ENCODE results near the gene MYH11. TPM values are rescaled to one million over a fixed set of nuclear protein-coding genes. Genes with fewer than 3 reads are reported as not detected.
A peak's percentile ranks its signal among the peaks of the same experiment; 100 is the strongest.

MYH11 gene
- total RNA-seq, result 1.9 and 2.0 TPM in 2 replicates
- long read RNA-seq, partial matches to known transcripts, result 6 of 8 reads
- long read RNA-seq, other reads (novel, unspliced or antisense), result 1 of 8 reads

GRCh38 chr16:15856901-15857698, at the start of gene MYH11:
Gene MYH11, minus strand, starts transcription at chr16:15857028. Its CDS starts 18,776 bp downstream, at chr16:15838252.
- Mint-ChIP-seq H3K27me3 (ENCODE audit: unreplicated experiment) (peaks cover 38% of the 10 kb centered on the region), H3K36me3 (ENCODE audit: unreplicated experiment) (no peaks in the 10 kb centered on the region), H3K4me3 (ENCODE audit: unreplicated experiment) (peak within 1 kb of the TSS; percentile 81), H3K27ac (ENCODE audit: unreplicated experiment) (peak within 1 kb of the TSS; percentile 33), H3K4me1 (ENCODE audit: unreplicated experiment) (peaks cover 11% of the 10 kb centered on the region), H3K9me3 (ENCODE audit: unreplicated experiment) (no peaks in the 10 kb centered on the region)
- no peak for DNase-seq (ENCODE audit: extremely low spot score, unreplicated experiment)
- TF ChIP-seq CTCF (IDR thresholded peaks at IDR 0.05), result no peak

- Mint-ChIP-seq H3K36me3 (ENCODE audit: unreplicated experiment) (peaks cover 1% of the 10 kb centered on the region), H3K9me3 (ENCODE audit: unreplicated experiment) (peaks cover 5% of the 10 kb centered on the region), H3K4me1 (ENCODE audit: unreplicated experiment) (no peaks in the 10 kb centered on the region), H3K27me3 (ENCODE audit: unreplicated experiment) (peaks cover 3% of the 10 kb centered on the region), H3K4me3 (ENCODE audit: unreplicated experiment) (no peak overlapping the region), H3K27ac (ENCODE audit: unreplicated experiment) (no peak overlapping the region)
- TF ChIP-seq CTCF (IDR thresholded peaks at IDR 0.05), result no peak
- DNase-seq (ENCODE audit: extremely low spot score, unreplicated experiment), result no peak
Observed at GRCh38 chr16:15906439-15906838, 49.6 kb upstream of the MYH11 start.

- H3K4me3 Mint-ChIP-seq (ENCODE audit: unreplicated experiment), result no peak overlapping the region
- H3K27me3 Mint-ChIP-seq (ENCODE audit: unreplicated experiment), result peaks cover 3% of the 10 kb centered on the region
- H3K9me3 Mint-ChIP-seq (ENCODE audit: unreplicated experiment), result peaks cover 5% of the 10 kb centered on the region
- no peak for TF ChIP-seq CTCF (IDR thresholded peaks at IDR 0.05)
- no peak overlapping the region for H3K27ac Mint-ChIP-seq (ENCODE audit: unreplicated experiment)
- H3K36me3 Mint-ChIP-seq (ENCODE audit: unreplicated experiment), result peaks cover 1% of the 10 kb centered on the region
- DNase-seq (ENCODE audit: extremely low spot score, unreplicated experiment), result no peak
- H3K4me1 Mint-ChIP-seq (ENCODE audit: unreplicated experiment), result no peaks in the 10 kb centered on the region
Observed at GRCh38 chr16:15903960-15904359, 47.1 kb upstream of the MYH11 start.

GRCh38 chr16:15900901-15901500, 44.2 kb upstream of the MYH11 start:
- Mint-ChIP-seq H3K4me1 (ENCODE audit: unreplicated experiment) (peaks cover 7% of the 10 kb centered on the region), H3K27ac (ENCODE audit: unreplicated experiment) (no peak overlapping the region), H3K4me3 (ENCODE audit: unreplicated experiment) (no peak overlapping the region), H3K9me3 (ENCODE audit: unreplicated experiment) (peaks cover under 1% of the 10 kb centered on the region), H3K36me3 (ENCODE audit: unreplicated experiment) (no peaks in the 10 kb centered on the region), H3K27me3 (ENCODE audit: unreplicated experiment) (peaks cover 3% of the 10 kb centered on the region)
- no peak for DNase-seq (ENCODE audit: extremely low spot score, unreplicated experiment)
- TF ChIP-seq CTCF (IDR thresholded peaks at IDR 0.05), result no peak

- no peak for DNase-seq (ENCODE audit: extremely low spot score, unreplicated experiment)
- TF ChIP-seq CTCF (IDR thresholded peaks at IDR 0.05), result no peak
- Mint-ChIP-seq H3K27me3 (ENCODE audit: unreplicated experiment) (peaks cover 3% of the 10 kb centered on the region), H3K27ac (ENCODE audit: unreplicated experiment) (no peak overlapping the region), H3K4me3 (ENCODE audit: unreplicated experiment) (no peak overlapping the region), H3K36me3 (ENCODE audit: unreplicated experiment) (no peaks in the 10 kb centered on the region), H3K4me1 (ENCODE audit: unreplicated experiment) (peaks cover 7% of the 10 kb centered on the region), H3K9me3 (ENCODE audit: unreplicated experiment) (no peaks in the 10 kb centered on the region)
Observed at GRCh38 chr16:15900357-15900756, 43.5 kb upstream of the MYH11 start.
